Chondrocyte (in vitro differentiated cells): Measurements from ENCODE around the gene HPSE2. TPM values are rescaled to one million over a fixed set of nuclear protein-coding genes. Genes with fewer than 3 reads are reported as not detected.

Source experiments
- DNase-seq: peaks from one replicate; pipeline ENCODE4 v3.0.0; 2021; ENCODE audit warnings: mixed read lengths, low spot score
- H3K27ac Mint-ChIP-seq: one replicate; pipeline ENCODE4 v1.8.0; 2021; ENCODE audit warnings: mild to moderate bottlenecking, moderate library complexity, mixed read lengths; ENCODE audit not compliant: unreplicated experiment
- H3K27me3 Mint-ChIP-seq: 2 replicates; pipeline ENCODE4 v1.8.0; 2021; ENCODE audit warnings: low read depth, mixed read lengths
- H3K36me3 Mint-ChIP-seq: 2 replicates; pipeline ENCODE4 v1.8.0; 2021; ENCODE audit warnings: low read depth, mixed read lengths
- H3K4me1 Mint-ChIP-seq: 2 replicates; pipeline ENCODE4 v1.8.0; 2021; ENCODE audit warnings: low read depth, mild to moderate bottlenecking, mixed read lengths
- H3K4me3 Mint-ChIP-seq: one replicate; pipeline ENCODE4 v1.8.0; 2021; ENCODE audit warnings: mild to moderate bottlenecking, moderate library complexity, mixed read lengths; ENCODE audit not compliant: unreplicated experiment
- H3K9me3 Mint-ChIP-seq: 2 replicates; pipeline ENCODE4 v1.8.0; 2021; ENCODE audit warnings: low read depth, mixed read lengths
- total RNA-seq: library from RNA; stranded (reverse); gene quantifications from 3 replicates; pipeline ENCODE4 v1.2.1, GENCODE V29; 2021
- TF ChIP-seq, protein P1 (sequence below): fragments of 200-600 bp; sonication (generic); IDR thresholded peaks from 2 replicates; pipeline ENCODE4 v1.5.0; 2021; ENCODE audit warnings: antibody characterized with exemption, mild to moderate bottlenecking, moderate library complexity

HPSE2 gene
- total RNA-seq, 1 donor from 2014 or later, result not detected

GRCh38 chr10:98525969-98526368, 709.7 kb downstream of the HPSE2 start:
- Mint-ChIP-seq H3K36me3 (no peaks in the 10 kb centered on the region), H3K27ac (no peak overlapping the region), H3K4me3 (no peak overlapping the region), H3K9me3 (no peaks in the 10 kb centered on the region), H3K4me1 (no peaks in the 10 kb centered on the region), H3K27me3 (peaks cover 8% of the 10 kb centered on the region)
- DNase-seq, result no peak
- TF ChIP-seq, protein P1, sequence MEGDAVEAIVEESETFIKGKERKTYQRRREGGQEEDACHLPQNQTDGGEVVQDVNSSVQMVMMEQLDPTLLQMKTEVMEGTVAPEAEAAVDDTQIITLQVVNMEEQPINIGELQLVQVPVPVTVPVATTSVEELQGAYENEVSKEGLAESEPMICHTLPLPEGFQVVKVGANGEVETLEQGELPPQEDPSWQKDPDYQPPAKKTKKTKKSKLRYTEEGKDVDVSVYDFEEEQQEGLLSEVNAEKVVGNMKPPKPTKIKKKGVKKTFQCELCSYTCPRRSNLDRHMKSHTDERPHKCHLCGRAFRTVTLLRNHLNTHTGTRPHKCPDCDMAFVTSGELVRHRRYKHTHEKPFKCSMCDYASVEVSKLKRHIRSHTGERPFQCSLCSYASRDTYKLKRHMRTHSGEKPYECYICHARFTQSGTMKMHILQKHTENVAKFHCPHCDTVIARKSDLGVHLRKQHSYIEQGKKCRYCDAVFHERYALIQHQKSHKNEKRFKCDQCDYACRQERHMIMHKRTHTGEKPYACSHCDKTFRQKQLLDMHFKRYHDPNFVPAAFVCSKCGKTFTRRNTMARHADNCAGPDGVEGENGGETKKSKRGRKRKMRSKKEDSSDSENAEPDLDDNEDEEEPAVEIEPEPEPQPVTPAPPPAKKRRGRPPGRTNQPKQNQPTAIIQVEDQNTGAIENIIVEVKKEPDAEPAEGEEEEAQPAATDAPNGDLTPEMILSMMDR, result no peak

DNA sequence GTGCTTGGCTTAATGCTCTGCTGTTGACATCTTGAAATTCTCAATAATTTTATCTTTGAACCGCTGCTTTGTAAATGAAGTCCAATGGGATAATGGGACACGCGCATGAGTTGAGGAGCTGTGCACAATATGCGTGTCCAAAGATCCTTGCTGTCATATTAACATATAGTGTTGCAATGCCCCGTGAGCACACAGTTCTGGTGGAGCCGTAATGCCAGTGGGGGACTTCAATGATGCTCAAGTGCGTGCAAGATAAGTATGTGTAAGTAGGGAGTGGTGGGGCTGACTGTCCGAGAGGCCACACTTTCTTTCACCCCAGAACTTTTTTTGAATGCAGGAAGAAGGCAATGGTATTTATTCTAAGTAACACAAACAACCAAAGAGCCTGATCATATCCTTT, 711.5 kb downstream of the HPSE2 start:
- Mint-ChIP-seq H3K27ac (no peak overlapping the region), H3K4me3 (no peak overlapping the region), H3K9me3 (no peaks in the 10 kb centered on the region), H3K4me1 (no peaks in the 10 kb centered on the region), H3K36me3 (no peaks in the 10 kb centered on the region), H3K27me3 (no peaks in the 10 kb centered on the region)
- TF ChIP-seq, protein P1, result no peak
- no peak for DNase-seq

DNA sequence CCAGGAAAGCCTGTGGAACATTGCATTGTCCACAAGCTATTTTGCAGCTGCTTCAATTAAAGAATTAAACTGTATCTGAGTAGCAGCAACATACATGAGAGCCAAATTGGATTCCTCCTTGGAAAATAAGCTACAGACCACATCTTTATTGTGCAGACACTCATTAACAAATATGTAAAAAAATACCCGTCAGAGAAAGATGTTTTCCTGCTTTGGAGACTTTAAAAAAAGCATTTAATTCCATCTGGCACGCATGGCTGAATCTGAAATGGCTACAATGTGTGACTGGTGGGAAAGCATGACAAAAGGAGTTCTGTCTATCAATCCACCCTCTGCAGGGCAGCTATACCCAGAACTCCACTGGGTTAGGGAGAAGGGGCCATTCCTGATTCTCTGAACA, 715.8 kb downstream of the HPSE2 start:
- no peaks in the 10 kb centered on the region for H3K36me3 Mint-ChIP-seq
- no peaks in the 10 kb centered on the region for H3K9me3 Mint-ChIP-seq
- no peak overlapping the region for H3K27ac Mint-ChIP-seq
- peaks cover 5% of the 10 kb centered on the region for H3K27me3 Mint-ChIP-seq
- no peak overlapping the region for H3K4me3 Mint-ChIP-seq
- TF ChIP-seq, protein P1, result no peak
- no peak for DNase-seq
- no peaks in the 10 kb centered on the region for H3K4me1 Mint-ChIP-seq

- Mint-ChIP-seq H3K4me3 (no peak overlapping the region), H3K27me3 (peaks cover 5% of the 10 kb centered on the region), H3K4me1 (no peaks in the 10 kb centered on the region), H3K27ac (no peak overlapping the region), H3K36me3 (no peaks in the 10 kb centered on the region), H3K9me3 (no peaks in the 10 kb centered on the region)
- TF ChIP-seq, protein P1, result no peak
- no peak for DNase-seq
Measured at GRCh38 chr10:98517672-98518071, 718.0 kb downstream of the HPSE2 start.

- Mint-ChIP-seq H3K36me3 (no peaks in the 10 kb centered on the region), H3K27ac (no peak overlapping the region), H3K9me3 (no peaks in the 10 kb centered on the region), H3K4me1 (no peaks in the 10 kb centered on the region), H3K27me3 (peaks cover 5% of the 10 kb centered on the region), H3K4me3 (no peak overlapping the region)
- TF ChIP-seq, protein P1, result no peak
- DNase-seq, result no peak
Measured at GRCh38 chr10:98516352-98516751, 719.3 kb downstream of the HPSE2 start.
